NCI-H1105 treated with DMSO at 0.1 percent for 48 hours (cell line): ENCODE results near the gene CIBAR2.

Source experiments
- DNase-seq: peaks from one replicate; lab custom pipeline; 2025; lab: John Stamatoyannopoulos, UW

Gene CIBAR2

DNA sequence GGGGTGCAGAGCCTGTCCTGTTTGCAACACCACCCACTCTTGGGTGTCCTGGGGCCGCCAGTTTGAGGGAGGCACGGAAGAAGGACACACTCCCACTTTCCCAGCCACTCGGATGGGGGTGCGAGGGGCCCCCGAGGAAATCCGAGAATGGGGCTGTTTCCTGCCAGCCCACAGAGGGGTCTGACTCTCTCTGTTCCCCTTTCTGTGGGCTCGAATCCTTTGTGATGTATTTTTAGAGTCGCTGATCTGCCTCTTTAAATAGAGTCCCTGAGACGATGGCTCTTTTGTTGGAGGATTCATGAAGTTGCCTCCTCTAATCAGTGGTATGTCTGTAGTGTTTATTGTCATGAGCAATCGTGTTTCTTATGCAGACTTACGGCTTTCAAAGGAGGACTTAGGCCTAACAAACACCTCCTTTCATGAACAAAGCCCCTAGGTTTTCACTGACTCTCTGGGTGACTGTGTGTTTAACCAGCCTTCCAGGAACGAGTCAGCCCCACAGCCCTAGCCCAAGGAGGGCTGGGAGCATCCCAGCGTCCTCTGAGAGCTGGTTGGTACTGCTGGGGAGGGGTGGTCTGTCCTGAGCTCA, 29.1 kb downstream of the CIBAR2 start:
- DNase-seq: no peak

DNA sequence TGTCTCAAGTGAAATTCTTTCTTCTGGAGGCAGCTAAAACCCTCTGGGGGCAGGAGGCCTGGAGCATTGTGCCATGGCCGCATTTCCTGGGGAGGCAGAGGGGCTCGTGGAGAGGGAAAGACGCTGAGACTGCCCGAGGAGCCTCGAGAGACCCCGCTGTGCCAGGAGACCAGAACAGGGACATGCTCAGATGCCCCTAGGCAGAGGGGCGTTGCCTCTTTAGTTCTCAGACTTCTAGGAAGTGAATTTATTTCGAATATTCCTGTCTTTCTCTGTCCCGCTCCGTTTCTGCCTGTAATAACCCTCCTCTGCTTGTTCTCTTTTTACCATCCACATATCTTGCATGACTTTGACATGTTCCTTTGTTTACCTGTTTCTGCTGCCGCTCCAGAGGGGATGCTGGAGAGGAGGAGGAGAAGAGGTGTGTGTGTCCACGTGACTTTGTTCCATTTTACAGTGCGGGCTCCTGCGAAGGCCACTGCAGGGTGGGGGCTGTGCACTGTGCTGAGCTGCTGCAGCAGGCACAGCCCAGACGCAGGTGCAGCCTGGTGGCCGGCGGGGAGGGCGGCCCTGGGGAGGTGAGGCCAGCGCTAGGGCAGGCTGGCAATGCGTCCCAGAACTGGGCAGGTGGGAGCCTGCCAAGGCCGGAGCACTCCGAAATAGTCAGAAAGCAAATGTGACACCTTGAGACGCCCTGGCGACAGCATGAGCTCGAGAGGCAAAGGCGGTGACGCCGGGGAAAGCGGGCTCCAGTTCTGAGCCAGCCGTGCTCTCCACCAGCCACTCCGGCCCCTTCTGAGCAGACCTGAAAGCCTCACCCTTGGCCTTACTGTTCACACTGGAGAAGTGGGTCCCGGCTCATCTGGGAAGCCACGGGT, 29.9 kb downstream of the CIBAR2 start:
- peak; percentile 69 for DNase-seq

DNA sequence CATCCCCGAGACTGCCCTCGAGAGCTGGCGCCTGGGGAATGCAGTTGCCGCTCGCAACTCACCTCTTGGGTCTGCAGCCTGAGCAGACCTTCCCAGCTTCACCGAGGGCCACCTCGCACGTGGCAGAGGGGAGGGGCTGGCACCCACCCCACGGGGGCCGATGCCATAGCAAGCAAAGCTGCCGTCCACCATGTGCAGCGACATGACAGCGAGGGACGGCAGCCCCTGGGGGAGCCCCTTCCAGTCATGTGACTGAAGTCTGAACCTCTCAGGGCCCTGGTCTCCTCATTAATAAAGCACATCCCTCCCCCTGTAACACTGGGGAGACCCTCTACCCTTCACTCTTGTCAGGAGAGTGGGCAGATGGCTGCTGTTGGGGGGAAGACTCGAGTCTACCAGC, 30.5 kb downstream of the CIBAR2 start:
- DNase-seq: no peak

DNA sequence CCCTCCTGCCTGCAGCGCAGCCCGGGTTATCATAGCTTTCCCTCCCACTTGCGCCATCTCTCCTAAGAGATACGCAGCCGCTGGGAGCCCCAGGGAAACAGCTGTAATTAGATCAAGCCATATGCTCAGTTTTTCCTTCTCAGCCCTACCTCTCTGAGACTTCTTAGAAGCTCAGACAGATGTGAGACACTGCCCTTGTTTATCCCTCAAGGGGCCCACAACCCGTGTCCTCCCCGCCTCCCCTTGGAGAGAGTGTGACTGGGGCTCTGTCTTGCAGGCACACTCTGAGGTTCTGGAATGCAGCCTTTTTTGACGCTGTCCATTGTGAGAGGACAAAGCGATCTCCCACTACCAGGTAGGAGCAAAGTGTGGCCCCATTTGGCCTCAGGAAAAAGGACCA, 31.2 kb downstream of the CIBAR2 start:
- DNase-seq: no peak

DNA sequence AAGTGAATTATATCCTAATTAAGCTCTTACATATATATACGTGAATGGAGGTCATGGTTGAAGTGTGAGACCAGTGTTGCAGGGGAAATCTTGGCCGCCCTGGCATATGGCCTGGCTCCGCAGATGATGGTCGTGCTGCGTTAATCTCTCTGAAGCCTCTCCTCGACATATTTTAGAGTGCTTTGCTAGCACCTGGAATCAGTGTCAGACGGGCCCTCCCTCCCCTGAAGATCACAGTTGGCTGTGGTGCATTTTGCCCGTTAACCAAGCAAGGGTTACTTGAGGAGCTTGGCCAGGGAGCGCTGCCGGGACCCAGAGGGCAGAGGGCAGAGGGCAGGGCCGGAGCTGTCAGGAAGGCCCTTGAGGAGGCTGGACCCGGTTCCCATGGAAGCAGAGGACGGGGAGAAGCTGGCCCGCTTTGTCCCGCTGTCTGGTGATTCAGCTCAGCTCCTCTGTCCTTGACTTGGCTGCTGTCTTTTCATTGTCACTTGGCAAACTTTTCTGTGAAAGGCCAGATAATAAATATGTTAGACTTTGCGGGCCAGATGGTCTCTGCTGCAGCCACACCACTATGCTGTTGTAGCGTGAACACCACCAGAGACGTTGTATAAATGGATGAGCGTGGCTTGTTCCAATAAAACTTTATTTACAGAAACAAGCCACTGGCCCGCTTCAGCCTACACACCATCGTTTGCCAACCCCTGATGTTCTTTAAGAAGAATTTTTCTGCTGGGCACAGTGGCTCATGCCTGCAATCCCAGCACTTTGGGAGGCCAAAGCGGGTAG, 32.3 kb downstream of the CIBAR2 start:
- DNase-seq: no peak

DNA sequence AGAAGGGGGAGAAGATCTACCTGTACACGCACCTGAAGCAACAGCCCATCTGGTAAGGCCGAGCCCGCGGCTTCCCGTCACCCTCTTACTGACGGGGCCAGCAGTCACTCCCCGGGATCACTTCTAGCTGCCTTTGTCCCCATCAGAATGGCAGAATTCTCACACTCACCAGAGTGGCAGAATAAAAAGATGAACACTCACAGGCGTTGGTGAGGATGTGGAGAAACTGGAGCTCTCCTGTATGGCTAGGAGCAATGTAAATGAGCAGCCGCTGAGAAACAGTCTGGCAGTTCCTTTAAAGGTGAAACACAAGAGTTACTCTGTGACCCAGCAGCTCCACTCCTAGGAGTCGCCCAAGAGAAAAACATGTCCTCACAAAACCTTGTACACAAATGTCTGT, 33.3 kb downstream of the CIBAR2 start:
- no peak for DNase-seq

DNA sequence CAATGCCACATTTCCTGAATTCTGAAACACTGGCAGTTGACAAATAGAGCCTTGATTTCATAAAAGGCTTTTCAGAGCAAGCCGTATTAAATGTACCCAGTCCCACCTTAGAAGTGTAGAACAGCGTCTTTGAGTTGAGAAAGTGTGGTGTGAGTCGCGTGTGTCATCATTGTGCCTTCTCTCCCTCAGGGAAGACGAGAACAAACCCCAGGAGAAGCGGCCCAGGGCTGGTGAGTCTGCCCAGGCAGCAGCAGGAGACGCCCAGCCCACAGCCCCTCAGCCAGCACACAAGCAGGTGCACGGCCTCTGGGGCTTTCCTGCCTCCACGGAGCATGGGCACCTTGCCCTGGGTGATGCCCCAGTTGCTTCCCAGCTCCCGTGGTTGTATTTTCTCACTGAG, 34.0 kb downstream of the CIBAR2 start:
- DNase-seq: no peak

DNA sequence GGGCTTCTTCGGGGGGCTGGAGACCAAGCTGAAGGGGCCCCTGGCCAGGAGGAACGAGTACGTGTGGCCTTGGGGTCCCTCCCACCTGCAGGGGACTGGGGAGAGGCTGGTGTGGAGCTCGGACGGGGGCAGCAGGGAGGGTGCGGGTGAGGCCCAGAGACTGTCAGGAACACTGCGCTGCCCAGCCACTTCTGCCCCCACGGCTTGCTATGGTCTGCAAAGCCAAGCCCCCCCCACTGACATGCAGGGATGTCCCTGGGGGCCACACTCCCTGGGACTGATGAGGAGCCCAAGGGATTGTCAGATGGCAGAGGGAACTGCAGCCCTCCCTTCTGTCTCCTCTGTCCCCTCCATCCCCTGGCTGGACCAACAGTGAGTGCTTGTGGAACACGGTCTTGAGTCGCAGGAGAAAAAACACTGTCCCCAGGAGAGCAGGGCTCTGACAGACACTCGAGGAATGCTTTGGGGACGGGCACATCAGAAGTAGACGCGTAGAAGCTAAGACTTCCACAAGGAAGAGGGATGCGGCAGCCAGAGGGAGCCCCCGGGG, 34.6 kb downstream of the CIBAR2 start:
- no peak for DNase-seq

DNA sequence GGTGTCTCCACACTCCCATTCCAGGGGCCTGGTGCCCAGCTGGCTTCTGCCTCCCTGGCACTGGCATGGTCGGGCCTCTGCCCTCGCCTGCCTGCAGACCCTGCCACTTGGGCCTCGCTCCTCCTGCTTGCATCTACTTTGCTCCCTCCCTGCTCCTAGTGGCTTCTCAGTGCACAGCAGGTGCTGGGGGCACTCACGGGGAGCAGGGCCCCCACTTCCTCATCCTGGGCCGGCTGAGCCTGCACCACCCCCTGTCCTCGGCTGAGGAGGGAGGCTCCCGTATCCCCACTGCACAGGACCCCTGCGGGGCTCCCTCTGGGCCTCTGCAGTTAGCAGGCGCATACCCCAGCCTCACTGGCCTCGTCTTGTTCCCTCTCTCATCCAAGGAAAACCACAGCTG, 35.2 kb downstream of the CIBAR2 start:
- no peak for DNase-seq

DNA sequence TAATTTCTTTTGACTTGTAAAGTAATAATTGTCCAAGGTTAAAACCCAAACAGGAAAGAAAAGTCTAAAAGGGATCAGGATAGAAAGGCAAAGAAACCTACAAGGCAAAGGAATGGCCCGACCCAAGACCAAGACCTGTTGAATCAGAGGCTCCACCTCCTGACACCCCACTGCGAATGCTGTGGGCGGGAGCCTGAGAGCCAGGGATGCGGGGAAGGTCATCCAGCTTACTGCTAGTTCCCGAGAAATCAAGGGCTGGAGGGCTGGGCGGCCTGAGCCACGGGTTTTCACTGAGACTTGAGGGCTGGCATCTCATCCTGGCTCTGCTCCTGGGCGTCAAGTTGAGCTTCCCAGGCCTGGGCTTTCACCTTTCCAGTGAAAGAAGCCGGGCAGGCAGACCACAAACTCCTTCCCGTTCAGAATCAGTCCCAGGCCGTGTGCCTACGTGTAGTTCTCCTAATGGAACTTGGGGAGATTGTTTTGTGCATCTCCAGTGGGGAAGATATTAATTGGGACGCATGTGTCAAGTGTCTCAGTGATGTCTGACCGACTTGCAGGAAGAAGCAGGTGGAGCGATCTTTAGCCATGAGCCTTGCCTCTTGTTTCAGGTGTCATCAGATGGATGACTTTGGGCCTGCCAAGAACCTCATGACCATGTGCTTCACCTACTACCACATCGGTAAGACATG, 36.9 kb downstream of the CIBAR2 start:
- no peak for DNase-seq

DNA sequence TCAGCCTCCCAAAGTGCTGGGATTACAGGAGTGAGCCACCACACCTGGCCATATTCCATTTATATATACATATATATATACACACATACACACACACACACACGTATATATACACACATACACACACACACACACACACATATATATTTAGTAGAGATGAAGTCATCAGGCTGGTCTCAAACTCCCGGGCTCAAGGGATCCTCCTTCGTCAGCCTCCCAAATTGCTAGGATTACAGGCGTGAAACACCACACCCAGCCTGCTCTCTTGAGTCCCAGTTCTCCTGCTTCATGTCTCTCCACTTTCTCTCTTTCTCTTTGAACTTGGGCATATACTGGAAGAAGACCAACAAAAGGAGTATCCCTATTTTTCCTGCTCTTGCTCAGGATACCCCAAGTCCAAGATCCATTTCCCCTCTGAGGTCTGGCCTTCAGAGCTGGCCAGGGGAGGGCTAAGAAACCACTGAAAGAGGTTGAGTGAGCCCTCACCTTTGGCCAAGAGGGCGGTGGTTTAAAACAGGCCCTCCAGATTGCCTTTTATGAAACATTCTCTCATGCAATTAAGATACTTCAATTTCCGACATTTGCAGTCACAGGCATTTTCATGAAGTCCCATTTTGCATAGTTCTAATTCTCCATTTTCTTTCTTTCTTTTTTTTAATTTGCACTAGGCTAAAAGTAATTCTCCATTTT, 37.9 kb downstream of the CIBAR2 start:
- DNase-seq: no peak

DNA sequence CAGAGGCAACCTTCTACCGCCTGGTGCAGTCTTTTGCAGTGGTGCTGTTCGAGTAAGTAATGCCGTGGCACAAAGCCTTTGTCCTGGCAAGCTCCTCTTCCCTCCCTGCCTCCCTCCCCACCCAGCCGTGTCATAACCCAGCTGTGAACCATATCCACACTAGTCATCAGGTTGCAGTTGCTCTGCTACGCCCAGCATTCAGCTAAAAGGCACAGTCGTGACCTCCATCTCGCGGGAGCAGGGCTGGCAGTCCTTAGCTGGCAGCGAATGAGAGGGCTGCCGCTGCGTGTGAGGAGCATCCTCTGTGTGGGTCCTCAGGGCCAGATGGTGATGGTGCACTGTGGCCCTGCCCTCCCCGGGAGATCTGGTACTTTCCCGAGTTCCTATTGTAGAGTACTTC, 39.3 kb downstream of the CIBAR2 start:
- DNase-seq: no peak

DNA sequence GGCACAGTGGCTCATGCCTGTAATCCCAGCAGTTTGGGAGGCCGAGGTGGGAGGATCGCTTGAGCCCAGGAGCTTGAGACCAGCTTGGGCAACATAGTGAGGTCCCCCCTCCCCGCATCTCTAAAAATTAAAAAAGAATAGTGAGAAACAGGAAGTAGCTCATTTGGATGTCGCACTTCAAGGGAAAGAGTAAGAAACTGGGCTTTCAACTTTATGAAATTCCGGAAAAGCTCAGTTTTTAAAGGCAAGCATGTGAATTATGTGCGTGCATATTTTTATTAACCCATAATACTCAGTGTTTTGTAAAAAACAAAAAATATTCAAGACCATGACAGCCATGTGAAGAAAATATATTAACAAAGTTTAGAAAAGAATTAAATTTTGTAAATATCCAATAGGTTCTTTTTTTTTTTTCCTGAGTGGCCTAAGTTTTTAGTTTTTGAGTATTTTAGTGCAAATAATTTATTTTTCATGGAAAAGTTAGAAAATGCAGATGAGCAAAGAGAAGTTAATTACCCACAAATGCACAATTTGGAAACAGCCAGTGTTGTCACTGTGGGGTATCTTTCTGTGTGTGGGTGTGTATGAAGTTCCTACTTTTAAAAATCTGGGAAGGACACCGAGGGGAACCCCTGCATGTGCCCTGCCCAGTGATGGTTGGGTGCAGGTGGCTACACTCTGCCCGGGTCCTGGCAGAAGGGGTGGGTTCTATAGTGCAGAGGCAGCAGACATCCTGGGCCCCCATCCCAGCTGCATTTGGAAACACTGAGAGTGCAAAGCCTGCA, 40.0 kb downstream of the CIBAR2 start:
- DNase-seq: no peak

DNA sequence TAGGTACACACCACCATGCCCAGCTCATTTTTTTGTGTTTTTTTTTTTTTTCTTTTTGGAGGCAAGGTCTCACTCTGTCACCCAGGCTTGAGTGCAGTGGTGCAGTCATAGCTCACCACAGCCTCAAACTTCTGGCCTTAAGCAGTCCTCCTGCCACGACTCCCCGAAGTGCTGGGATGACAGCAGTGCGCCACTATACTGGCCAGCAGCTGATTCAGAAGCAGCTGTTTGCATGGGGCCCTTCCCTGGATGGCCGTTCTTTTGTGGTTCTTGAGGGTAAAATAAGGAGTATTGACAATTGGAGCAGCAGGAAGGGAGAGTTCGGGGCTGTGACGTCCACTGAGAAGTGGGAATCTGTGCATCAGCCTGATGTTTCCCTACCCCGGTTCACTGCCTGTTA, 43.1 kb downstream of the CIBAR2 start:
- DNase-seq: no peak

DNA sequence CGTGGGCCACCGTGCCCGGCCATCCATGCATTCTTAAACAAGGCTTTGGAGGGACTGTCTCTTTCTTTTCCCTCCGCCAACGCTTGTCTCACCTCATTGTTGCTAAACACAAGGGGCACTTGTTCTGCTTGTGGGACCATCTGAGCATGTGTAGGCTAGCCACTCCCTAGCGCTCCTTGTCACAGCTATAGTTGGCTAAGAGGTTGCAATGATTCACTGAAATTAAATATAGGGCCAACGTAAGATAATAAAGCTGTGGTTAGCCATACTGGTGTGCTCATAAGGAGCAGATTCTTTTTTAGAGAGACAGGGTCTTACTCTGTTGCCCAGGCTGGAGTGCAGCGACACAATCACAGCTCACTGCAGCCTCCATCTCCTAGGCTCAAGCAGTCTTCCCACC, 43.5 kb downstream of the CIBAR2 start:
- no peak for DNase-seq

DNA sequence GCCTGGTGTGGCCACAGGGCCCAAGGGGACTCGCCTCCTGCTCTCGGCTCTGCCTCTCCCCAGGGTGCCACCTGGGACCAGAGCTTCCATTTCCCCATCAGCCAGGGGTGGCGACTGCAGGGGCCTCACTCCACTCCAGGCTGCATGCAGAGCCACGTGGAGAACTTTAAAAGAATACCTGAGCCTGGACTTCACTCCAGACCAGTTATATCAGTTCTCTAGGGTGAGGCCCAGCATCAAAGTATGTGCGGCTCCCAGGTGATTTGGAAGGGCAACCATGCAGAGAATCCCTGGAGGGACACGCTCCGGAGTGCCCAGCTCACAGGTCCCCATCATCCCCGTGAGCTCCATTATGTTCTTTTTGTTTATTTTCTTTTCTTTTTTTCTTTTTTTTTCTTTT, 44.8 kb downstream of the CIBAR2 start:
- no peak for DNase-seq

DNA sequence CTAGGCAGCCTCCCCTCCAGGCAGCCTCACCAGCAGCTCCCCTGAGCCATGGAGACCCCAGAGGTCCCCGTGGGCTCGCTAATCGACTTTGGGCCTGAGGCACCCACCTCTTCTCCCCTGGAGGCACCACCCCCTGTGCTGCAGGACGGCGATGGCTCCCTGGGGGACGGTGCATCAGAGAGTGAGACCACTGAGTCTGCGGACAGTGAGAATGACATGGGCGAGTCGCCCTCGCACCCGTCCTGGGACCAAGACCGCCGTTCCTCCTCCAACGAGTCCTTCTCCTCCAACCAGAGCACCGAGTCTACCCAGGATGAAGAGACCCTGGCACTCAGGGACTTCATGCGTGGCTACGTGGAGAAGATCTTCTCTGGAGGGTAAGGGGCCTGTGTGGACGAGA, 45.2 kb downstream of the CIBAR2 start:
- DNase-seq: no peak

DNA sequence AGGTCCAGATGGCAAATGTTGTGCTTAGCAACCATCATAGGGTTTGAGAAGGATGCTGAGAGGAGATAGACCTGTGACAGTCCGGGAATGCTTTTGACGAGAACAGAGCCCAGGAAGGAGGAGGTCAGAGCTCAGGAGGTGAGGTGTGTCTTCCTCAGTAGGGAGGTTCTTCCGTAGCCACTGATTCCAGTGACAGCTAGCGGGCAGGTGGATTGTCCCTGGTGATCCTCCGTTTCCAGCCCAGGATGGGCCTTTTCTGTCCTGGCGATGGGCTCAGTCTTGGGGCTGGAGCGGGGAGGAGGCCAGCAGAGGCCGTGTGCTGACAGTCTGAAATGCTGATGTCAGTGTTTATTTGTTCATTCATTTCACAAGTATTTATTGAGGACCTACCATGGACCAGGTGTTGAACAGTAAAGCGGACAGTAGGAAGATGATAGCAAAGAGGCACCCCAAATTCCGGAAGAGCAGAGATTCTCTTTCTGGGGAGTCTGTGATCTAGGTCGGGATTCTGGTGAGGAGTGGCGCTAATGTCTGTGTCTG, 45.9 kb downstream of the CIBAR2 start:
- no peak for DNase-seq

DNA sequence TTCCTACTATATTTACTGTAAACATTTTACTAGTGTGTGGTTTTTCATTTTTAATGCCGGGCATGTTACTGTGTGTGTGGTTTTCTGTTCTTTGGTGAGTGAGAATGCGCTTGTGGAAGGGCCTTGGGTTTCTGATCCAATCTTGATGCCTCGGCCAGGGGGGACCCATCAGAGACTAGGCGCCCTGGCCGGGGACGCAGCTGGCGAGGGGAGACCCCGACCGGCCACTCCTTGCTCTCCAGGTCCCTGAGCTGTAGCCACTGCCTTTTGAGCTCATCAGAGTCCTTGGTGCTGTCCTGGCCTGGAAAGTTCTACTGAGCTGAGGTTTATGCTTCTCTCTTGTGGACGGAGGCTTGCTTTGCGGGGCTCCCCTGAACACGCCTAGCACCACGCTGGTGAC, 47.2 kb downstream of the CIBAR2 start:
- DNase-seq: no peak

DNA sequence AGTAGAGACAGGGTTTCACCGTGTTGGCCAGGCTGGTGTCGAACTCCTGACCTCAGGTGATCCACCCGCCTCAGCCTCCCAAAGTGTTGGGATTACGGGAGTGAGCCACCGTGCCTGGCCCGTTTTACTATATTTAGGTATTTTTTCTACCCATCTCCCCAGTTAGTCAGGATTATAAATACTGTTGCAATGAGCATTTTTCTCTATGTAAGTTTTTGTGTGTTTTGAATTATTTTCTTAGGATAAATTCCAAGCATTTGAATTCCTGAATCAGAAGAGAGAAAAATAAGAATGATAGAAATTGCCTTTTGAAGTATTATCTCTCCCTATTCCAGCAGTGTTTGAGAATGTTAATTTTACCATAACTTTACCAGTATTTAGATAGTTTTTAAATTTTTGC, 48.1 kb downstream of the CIBAR2 start:
- no peak for DNase-seq
